Peyer's patch (tissue), 4 donors: ENCODE results near the gene GSTA2.

Experiments used
- CTCF ChIP-seq, 6 experiments: fragments of 450-650 bp in 4 of 6; fragments of 200-600 bp in 2 of 6; sonication (generic) in 1 of 6; IDR thresholded peaks; one replicate each; pipeline ENCODE4 v1.5.1; 2017 to 2019; ENCODE audit warnings: antibody characterized with exemption in 6 of 6, mild to moderate bottlenecking in 3 of 6, moderate library complexity in 1 of 6
- POLR2A ChIP-seq, 2 donors: fragments of 450-650 bp; IDR thresholded peaks; one replicate each; pipeline ENCODE4 v1.5.1; 2017; ENCODE audit warnings: antibody characterized with exemption in 2 of 2, mild to moderate bottlenecking in 2 of 2, moderate library complexity in 2 of 2

- TF ChIP-seq CTCF (IDR thresholded peaks at IDR 0.05) (no peak), POLR2A (IDR thresholded peaks at IDR 0.05) (no peak)
These were observed 43.0 kb downstream of the GSTA2 start for GRCh38 chr6:52720321-52720720.
